ENCODE measurements around the gene ZNF865.

Gene ZNF865

GRCh38 chr19:55576746-55577145 is 28.7 kb upstream of the ZNF865 start:
- Histone ChIP-seq H3K9ac (ENCODE audit: low read length) (no peak overlapping the region), H3K4me2 (ENCODE audit: low read length) (no peak overlapping the region), H3K36me3 (ENCODE audit: insufficient read depth, low read length) (peaks cover 11% of the 10 kb centered on the region), H4K20me1 (ENCODE audit: insufficient read depth, low read length) (no peaks in the 10 kb centered on the region), H3K4me1 (ENCODE audit: insufficient read depth, low read length, severe bottlenecking) (peaks cover 15% of the 10 kb centered on the region), H3K79me2 (ENCODE audit: insufficient read depth, low read length) (no peaks in the 10 kb centered on the region), H3K9me3 (ENCODE audit: low read length) (no peaks in the 10 kb centered on the region), H3K4me3 (ENCODE audit: low read depth, low read length, poor library complexity, severe bottlenecking) (no peak overlapping the region), H3K9me2 (ENCODE audit: low read depth, low read length) (no peaks in the 10 kb centered on the region), H3K27ac (ENCODE audit: low read depth, low read length, poor library complexity, severe bottlenecking) (no peak overlapping the region), H2AFZ (ENCODE audit: low read length) (no peak overlapping the region), H3K27me3 (ENCODE audit: insufficient read depth, low read length) (no peaks in the 10 kb centered on the region), H3F3A (ENCODE audit: insufficient read depth, low read length) (no peaks in the 10 kb centered on the region)
- TF ChIP-seq EZH2 (IDR thresholded peaks at IDR 0.05; ENCODE audit: borderline replicate concordance, low read length) (no peak), CTCF (IDR thresholded peaks at IDR 0.05; ENCODE audit: low read length) (no peak)

GRCh38 chr19:55578031-55578760 is 27.3 kb upstream of the ZNF865 start:
- Histone ChIP-seq H3K36me3 (ENCODE audit: insufficient read depth, low read length) (peaks cover 11% of the 10 kb centered on the region), H2AFZ (ENCODE audit: low read length) (no peak overlapping the region), H3F3A (ENCODE audit: insufficient read depth, low read length) (no peaks in the 10 kb centered on the region), H3K9me2 (ENCODE audit: low read depth, low read length) (no peaks in the 10 kb centered on the region), H3K9ac (ENCODE audit: low read length) (no peak overlapping the region), H3K9me3 (ENCODE audit: low read length) (no peaks in the 10 kb centered on the region), H3K4me1 (ENCODE audit: insufficient read depth, low read length, severe bottlenecking) (peaks cover 15% of the 10 kb centered on the region), H3K27me3 (ENCODE audit: insufficient read depth, low read length) (no peaks in the 10 kb centered on the region), H3K27ac (ENCODE audit: low read depth, low read length, poor library complexity, severe bottlenecking) (no peak overlapping the region), H3K4me2 (ENCODE audit: low read length) (no peak overlapping the region), H3K4me3 (ENCODE audit: low read depth, low read length, poor library complexity, severe bottlenecking) (no peak overlapping the region), H3K79me2 (ENCODE audit: insufficient read depth, low read length) (no peaks in the 10 kb centered on the region), H4K20me1 (ENCODE audit: insufficient read depth, low read length) (no peaks in the 10 kb centered on the region)
- TF ChIP-seq CTCF (IDR thresholded peaks at IDR 0.05; ENCODE audit: low read length), result no peak
- TF ChIP-seq EZH2 (IDR thresholded peaks at IDR 0.05; ENCODE audit: borderline replicate concordance, low read length), result no peak

DNA sequence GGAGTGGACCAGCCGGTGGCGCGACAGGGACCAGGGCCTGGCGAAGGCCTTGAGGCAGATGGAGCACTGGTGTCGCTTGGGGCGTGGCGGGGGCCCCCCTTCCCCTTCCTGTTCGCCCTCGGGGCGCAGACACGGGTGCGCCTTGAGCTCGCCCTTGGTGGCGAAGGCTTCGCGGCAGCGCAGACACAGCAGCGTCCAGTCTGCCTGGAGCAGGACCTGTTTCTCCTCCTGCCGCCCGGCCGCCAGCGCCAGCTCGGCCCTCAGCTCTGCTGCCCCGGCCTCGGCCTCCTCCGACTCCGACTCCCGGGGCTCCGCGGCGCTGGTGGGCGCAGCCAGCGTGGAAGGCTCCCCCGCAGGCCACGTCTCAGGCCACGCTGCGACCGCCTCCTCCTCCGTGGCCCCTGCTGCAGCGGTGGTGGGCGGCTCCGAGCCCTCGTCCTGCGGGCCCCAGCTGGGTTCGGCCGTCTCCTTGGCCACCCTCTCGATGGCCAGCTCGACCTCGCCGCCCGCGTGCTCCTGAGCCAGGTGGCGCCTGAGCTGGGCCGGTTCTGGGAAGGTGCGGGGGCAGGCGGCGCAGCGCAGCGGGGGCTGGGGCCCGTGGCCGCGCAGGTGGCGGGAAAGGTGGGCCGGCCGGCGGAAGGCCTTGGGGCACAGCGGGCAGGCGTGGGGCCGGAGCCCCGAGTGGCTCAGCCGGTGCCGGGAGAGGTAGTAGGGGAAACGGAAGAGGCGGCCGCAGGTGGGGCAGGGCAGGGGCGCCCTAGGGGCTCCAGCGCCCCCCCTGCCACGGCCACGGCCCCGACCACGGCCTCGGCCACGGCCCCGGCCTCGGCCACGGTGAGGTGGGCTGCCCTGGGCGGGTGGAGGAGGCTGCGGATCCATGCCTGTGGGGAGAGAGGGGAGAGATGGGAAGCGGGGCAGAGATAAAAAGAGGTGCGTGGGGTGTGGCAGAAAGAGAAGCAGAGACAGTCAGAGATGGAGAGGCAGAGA is 26.4 kb upstream of the ZNF865 start:
- Histone ChIP-seq H4K20me1 (ENCODE audit: insufficient read depth, low read length) (no peaks in the 10 kb centered on the region), H3K36me3 (ENCODE audit: insufficient read depth, low read length) (peaks cover 11% of the 10 kb centered on the region), H3F3A (ENCODE audit: insufficient read depth, low read length) (no peaks in the 10 kb centered on the region), H3K4me3 (ENCODE audit: low read depth, low read length, poor library complexity, severe bottlenecking) (peak overlapping the region; percentile 73), H2AFZ (ENCODE audit: low read length) (no peak overlapping the region), H3K9me3 (ENCODE audit: low read length) (no peaks in the 10 kb centered on the region), H3K4me1 (ENCODE audit: insufficient read depth, low read length, severe bottlenecking) (peaks cover 15% of the 10 kb centered on the region), H3K9me2 (ENCODE audit: low read depth, low read length) (no peaks in the 10 kb centered on the region), H3K4me2 (ENCODE audit: low read length) (peak overlapping the region; percentile 86), H3K79me2 (ENCODE audit: insufficient read depth, low read length) (no peaks in the 10 kb centered on the region), H3K27me3 (ENCODE audit: insufficient read depth, low read length) (no peaks in the 10 kb centered on the region), H3K27ac (ENCODE audit: low read depth, low read length, poor library complexity, severe bottlenecking) (peak overlapping the region; percentile 29), H3K9ac (ENCODE audit: low read length) (peak overlapping the region; percentile 78; the same call in 1 of the 2 replicates)
- TF ChIP-seq EZH2 (IDR thresholded peaks at IDR 0.05; ENCODE audit: borderline replicate concordance, low read length) (no peak), CTCF (IDR thresholded peaks at IDR 0.05; ENCODE audit: low read length) (no peak)
